Ascending aorta (tissue), 2 donors: Measurements from ENCODE around the gene OR8U1. TPM values are rescaled to one million over a fixed set of nuclear protein-coding genes. Genes with fewer than 3 reads are reported as not detected.

ENCODE experiments used
- DNase-seq, 2 donors: peaks; one replicate each; pipeline ENCODE4 v3.0.0-alpha.2; 2019; ENCODE audit warnings: low spot score in 2 of 2
- H3K27ac ChIP-seq, 2 donors: fragments of 200-600 bp; sonication (generic); one replicate each; pipeline ENCODE4 v1.5.1; 2016 to 2017; ENCODE audit warnings: mild to moderate bottlenecking in 1 of 2
- H3K27me3 ChIP-seq: fragments of 200-600 bp; sonication (generic); one replicate; pipeline ENCODE4 v1.5.1; 2017
- H3K36me3 ChIP-seq, 2 donors: fragments of 200-600 bp; sonication (generic); one replicate each; pipeline ENCODE4 v1.5.1; 2016
- H3K4me1 ChIP-seq, 2 donors: fragments of 200-600 bp; sonication (generic); one replicate each; pipeline ENCODE4 v1.5.1; 2016 to 2017; ENCODE audit warnings: mild to moderate bottlenecking in 1 of 2
- H3K4me3 ChIP-seq, 2 donors: fragments of 200-600 bp; sonication (generic); one replicate each; pipeline ENCODE4 v1.5.1; 2016 to 2017; ENCODE audit warnings: mild to moderate bottlenecking in 1 of 2
- H3K9me3 ChIP-seq, 2 donors: fragments of 200-600 bp; sonication (generic); one replicate each; pipeline ENCODE4 v1.5.1; 2016
- intact Hi-C: fragments of 100-400 bp; cut with DNase I; formaldehyde crosslinking; loops from one replicate; pipeline ENCODE4 v1.15.1; 2023
- total RNA-seq: library from RNA; depleted of rRNA; stranded (reverse); fragments of >200 nt; gene quantifications from one replicate; pipeline ENCODE4 v1.1.0, GENCODE V29; 2016
- TF ChIP-seq, protein P1 (sequence below), 3 experiments: fragments of 200-600 bp in 2 of 3; fragments of 450-650 bp in 1 of 3; sonication (generic) in 2 of 3; IDR thresholded peaks; one replicate each; pipeline ENCODE4 v1.5.1; 2016 to 2019; ENCODE audit warnings: antibody characterized with exemption in 3 of 3, mild to moderate bottlenecking in 1 of 3, moderate library complexity in 1 of 3

Gene OR8U1
- not detected for total RNA-seq

DNA sequence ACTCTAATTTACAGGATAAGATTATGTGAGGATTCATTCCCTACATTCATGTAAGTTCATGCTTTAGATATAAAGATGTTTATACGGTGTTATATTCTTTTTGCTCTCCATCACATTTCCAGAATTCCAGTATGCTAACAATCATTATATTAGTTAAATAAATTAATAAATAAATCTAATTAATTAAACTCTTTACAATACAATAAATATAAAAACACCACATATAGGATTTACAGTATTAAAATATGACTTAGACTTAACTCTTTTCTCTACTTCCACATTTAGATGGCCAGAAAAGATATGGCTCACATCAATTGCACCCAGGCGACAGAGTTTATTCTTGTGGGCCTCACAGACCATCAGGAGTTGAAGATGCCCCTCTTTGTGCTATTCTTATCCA is at the start of gene OR8U1:
Gene OR8U1 (plus strand): TSS at position 301 of the 400 bp plus-strand sequence. CDS start 0 bp downstream, at position 301.
- Histone ChIP-seq H3K27me3 (no peaks in the 10 kb centered on the region), H3K4me3 (no peak within 1 kb of the TSS), H3K9me3 (no peaks in the 10 kb centered on the region), H3K36me3 (no peaks in the 10 kb centered on the region), H3K4me1 (no peaks in the 10 kb centered on the region), H3K27ac (no peak within 1 kb of the TSS)
- intact Hi-C loops: no loop called here
- TF ChIP-seq, protein P1, sequence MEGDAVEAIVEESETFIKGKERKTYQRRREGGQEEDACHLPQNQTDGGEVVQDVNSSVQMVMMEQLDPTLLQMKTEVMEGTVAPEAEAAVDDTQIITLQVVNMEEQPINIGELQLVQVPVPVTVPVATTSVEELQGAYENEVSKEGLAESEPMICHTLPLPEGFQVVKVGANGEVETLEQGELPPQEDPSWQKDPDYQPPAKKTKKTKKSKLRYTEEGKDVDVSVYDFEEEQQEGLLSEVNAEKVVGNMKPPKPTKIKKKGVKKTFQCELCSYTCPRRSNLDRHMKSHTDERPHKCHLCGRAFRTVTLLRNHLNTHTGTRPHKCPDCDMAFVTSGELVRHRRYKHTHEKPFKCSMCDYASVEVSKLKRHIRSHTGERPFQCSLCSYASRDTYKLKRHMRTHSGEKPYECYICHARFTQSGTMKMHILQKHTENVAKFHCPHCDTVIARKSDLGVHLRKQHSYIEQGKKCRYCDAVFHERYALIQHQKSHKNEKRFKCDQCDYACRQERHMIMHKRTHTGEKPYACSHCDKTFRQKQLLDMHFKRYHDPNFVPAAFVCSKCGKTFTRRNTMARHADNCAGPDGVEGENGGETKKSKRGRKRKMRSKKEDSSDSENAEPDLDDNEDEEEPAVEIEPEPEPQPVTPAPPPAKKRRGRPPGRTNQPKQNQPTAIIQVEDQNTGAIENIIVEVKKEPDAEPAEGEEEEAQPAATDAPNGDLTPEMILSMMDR (IDR thresholded peaks at IDR 0.05): no peak
- no peak for DNase-seq

DNA sequence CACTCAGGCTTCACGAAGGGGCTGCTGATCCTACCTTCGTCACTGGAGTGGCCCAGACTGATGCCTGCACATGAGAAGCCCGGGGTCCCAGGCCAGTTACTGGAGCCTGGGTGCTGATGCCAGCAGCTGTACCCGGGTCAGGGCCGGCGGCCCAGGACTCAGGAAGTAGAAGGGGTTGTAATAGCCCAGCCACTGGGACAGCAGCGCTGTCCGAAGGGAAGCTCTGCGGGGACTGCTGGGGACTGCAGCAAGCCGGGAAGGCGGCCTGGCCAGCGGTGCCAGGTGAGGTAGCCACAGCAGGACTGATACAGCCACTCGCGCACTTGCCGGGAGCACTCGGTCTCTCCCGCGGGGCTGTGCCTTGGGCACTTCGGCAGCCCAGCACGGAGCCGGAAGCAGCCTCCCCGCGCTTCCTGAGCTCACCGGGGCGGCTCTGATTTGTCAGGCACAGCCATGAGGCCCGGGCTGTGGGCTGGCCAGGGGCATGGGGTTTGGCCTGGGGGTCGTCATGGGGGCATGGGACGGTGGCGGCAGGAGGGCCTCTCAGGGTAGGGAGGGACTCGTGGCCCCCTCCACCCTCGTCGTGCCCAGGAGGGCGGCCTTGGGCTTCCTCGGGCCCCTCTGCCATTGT is 43.4 kb upstream of the OR8U1 start:
- Histone ChIP-seq H3K4me3 (no peak overlapping the region), H3K4me1 (no peaks in the 10 kb centered on the region), H3K27me3 (no peaks in the 10 kb centered on the region), H3K9me3 (no peaks in the 10 kb centered on the region), H3K36me3 (no peaks in the 10 kb centered on the region), H3K27ac (no peak overlapping the region)
- no peak for DNase-seq
- intact Hi-C loops: no loop called here
- TF ChIP-seq, protein P1 (IDR thresholded peaks at IDR 0.05): no peak

DNA sequence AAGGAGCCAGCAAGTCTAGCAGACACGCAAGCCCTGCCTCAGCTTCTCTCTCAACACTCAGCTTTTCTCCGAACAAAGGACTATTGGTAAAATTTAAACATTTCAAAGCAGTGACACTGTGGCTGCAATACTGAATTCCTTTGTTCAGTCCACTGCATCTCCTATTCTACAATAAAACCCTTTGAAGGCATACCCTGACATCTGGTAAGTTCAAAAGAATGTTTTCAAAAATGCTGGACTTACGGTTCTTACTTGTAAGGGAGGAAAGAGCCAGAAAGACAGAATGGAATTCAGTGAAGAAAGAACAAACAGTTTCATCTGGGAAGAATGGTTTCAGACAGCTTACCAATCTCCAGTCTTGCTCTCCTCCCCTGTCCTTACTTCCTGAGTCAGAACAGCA is 42.3 kb upstream of the OR8U1 start:
- intact Hi-C loops: no loop called here
- DNase-seq: no peak
- no peak overlapping the region for H3K27ac ChIP-seq
- no peaks in the 10 kb centered on the region for H3K4me1 ChIP-seq
- no peaks in the 10 kb centered on the region for H3K9me3 ChIP-seq
- H3K4me3 ChIP-seq: no peak overlapping the region
- TF ChIP-seq, protein P1 (IDR thresholded peaks at IDR 0.05): no peak
- H3K27me3 ChIP-seq: no peaks in the 10 kb centered on the region
- no peaks in the 10 kb centered on the region for H3K36me3 ChIP-seq

DNA sequence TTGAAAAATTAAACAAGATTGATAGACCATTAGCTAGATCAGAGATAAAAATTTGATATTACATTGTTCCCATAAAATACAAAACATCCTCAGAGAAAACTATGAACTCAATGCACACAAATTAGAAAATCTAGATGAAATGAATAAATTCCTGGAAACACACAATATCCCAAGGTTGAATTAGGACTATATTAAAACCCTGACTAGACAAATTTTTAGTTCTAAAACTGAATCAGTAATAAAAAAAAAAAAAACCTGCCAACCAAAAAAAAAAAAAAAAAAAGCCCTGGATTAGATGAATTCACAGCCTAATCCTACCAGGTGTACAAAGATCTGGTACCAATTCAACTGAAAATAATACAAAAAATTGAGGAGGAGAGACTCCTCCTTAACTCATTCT is 35.1 kb upstream of the OR8U1 start:
- no peak for DNase-seq
- H3K27me3 ChIP-seq: no peaks in the 10 kb centered on the region
- TF ChIP-seq, protein P1 (IDR thresholded peaks at IDR 0.05): no peak
- H3K36me3 ChIP-seq: no peaks in the 10 kb centered on the region
- no peak overlapping the region for H3K4me3 ChIP-seq
- no peaks in the 10 kb centered on the region for H3K9me3 ChIP-seq
- no peaks in the 10 kb centered on the region for H3K4me1 ChIP-seq
- intact Hi-C loops: no loop called here
- no peak overlapping the region for H3K27ac ChIP-seq

DNA sequence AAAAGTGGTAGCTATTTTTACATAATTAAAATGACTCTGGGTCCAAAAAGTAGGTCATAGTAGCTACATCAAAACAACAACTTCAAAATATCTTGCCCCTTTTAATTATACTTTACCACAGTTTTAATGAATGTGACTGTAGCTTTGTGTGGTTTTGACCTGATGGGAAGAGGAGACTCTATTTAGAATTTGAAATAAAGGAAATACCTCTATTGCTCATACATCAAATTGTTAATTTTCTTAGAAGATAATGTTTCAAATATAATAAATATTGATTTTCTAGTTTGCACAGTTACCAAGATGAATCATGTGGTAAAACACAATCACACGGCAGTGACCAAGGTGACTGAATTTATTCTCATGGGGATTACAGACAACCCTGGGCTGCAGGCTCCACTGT is 29.7 kb upstream of the OR8U1 start, which contains the start of gene OR8K1:
Gene OR8K1 (plus strand): TSS at position 301 of the 400 bp plus-strand sequence. CDS start 0 bp downstream, at position 301.
- H3K4me1 ChIP-seq: no peaks in the 10 kb centered on the region
- H3K4me3 ChIP-seq: no peak within 1 kb of the TSS
- H3K27ac ChIP-seq: no peak within 1 kb of the TSS
- DNase-seq: no peak
- no peaks in the 10 kb centered on the region for H3K36me3 ChIP-seq
- H3K9me3 ChIP-seq: no peaks in the 10 kb centered on the region
- TF ChIP-seq, protein P1 (IDR thresholded peaks at IDR 0.05): no peak
- intact Hi-C loops: no loop called here
- no peaks in the 10 kb centered on the region for H3K27me3 ChIP-seq
